ENCODE data around the gene UNC45A. TPM values are rescaled to one million over a fixed set of nuclear protein-coding genes. Genes with fewer than 3 reads are reported as not detected.

The UNC45A gene
- total and polyA plus RNA-seq, 2 of the 8 experiments (the other 6 are each of a cell fraction or from before 2014, with no cell fraction given), result 74.1 to 84.2 TPM

DNA sequence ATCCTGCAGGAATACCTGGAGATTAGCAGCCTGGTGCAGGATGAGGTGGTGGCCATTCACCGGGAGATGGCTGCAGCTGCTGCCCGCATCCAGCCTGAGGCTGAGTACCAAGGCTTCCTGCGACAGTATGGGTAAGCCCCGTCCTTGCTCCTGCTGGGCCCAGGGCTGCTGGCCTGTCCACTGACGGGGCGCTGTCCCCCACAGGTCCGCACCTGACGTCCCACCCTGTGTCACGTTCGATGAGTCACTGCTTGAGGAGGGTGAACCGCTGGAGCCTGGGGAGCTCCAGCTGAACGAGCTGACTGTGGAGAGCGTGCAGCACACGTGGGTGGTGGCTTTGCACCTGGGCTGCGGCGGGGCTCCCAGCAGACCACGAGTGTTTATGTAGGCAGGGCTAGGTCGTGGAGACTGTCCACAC is 45.8 kb upstream of the UNC45A start:
- Histone ChIP-seq H4K91ac (replicated peaks; ENCODE audit: insufficient read length, low read length) (no peak overlapping the region), H2AFZ (ENCODE audit: low read length) (no peak overlapping the region), H3K4me2 (ENCODE audit: insufficient read depth in 1 of 2, low read depth in 2 of 2, low read length in 2 of 2) (no peak overlapping the region), H3K4ac (replicated peaks; ENCODE audit: insufficient read length, low read depth, low read length) (no peak overlapping the region), H2BK20ac (ENCODE audit: low read length) (no peak overlapping the region), H3K18ac (ENCODE audit: extremely low read depth, low read length) (no peak overlapping the region), H2BK5ac (ENCODE audit: low read depth, low read length) (no peak overlapping the region), H2AK5ac (ENCODE audit: low read depth, low read length) (no peak overlapping the region), H3K27ac (ENCODE audit: low read depth, low read length) (no peak overlapping the region), H4K5ac (ENCODE audit: insufficient read length, low read depth, low read length) (no peak overlapping the region), H3K23ac (ENCODE audit: insufficient read length) (no peak overlapping the region), H4K20me1 (replicated peaks in 1 of 2; ENCODE audit: control insufficient read depth in 1 of 2, insufficient read depth in 2 of 2, low read length in 2 of 2) (peaks cover 0 to 3% of the 10 kb centered on the region in 2 experiments), H3K14ac (ENCODE audit: insufficient read length) (no peak overlapping the region), H3K79me2 (ENCODE audit: control insufficient read depth in 1 of 2, insufficient read depth in 2 of 2, low read length in 2 of 2) (no peaks in the 10 kb centered on the region), H3K23me2 (ENCODE audit: low read depth, low read length) (no peaks in the 10 kb centered on the region; the same call in 1 of the 2 replicates), H3K4me3 (ENCODE audit: extremely low read depth in 1 of 4, insufficient read depth in 2 of 4, low read depth in 3 of 4, low read length in 4 of 4) (no peak overlapping the region), H3K79me1 (ENCODE audit: low read depth, low read length) (no peaks in the 10 kb centered on the region; the same call in 1 of the 2 replicates), H3K36me3 (ENCODE audit: control insufficient read depth in 2 of 4, insufficient read depth in 4 of 4, low read length in 3 of 4) (peaks cover 0 to 2% (median 0%) of the 10 kb centered on the region in 4 experiments; a peak in 2 of 8 replicates), H3K27me3 (replicated peaks in 1 of 4; ENCODE audit: control insufficient read depth in 3 of 4, extremely low read depth in 1 of 4, insufficient read depth in 3 of 4, low read length in 3 of 4) (no peaks in the 10 kb centered on the region), H4K8ac (ENCODE audit: extremely low read depth, insufficient read depth, low read length) (peak overlapping the region; percentile 2), H3K56ac (replicated peaks; ENCODE audit: insufficient read length, low read depth, low read length) (no peak overlapping the region), H2BK12ac (ENCODE audit: low read depth, low read length) (no peak overlapping the region), H3K9me3 (ENCODE audit: insufficient read depth in 2 of 2, low read depth in 1 of 2, low read length in 1 of 2) (no peaks in the 10 kb centered on the region), H3K4me1 (replicated peaks in 1 of 4; ENCODE audit: control insufficient read depth in 3 of 4, insufficient read depth in 4 of 4, low read length in 3 of 4) (peaks cover 0 to 12% (median 8%) of the 10 kb centered on the region in 4 experiments; a peak in 5 of 7 replicates), H3K9ac (replicated peaks in 1 of 4; ENCODE audit: extremely low read depth in 1 of 4, low read depth in 3 of 4, low read length in 3 of 4) (no peak overlapping the region), H2BK15ac (ENCODE audit: low read length) (no peak overlapping the region), H2BK120ac (replicated peaks; ENCODE audit: low read depth, low read length) (no peak overlapping the region)
- POLR2A ChIA-PET (ENCODE audit: partially characterized antibody), result interaction anchor here (1.1 to 1.2 kb wide), 2 partner anchors 13 to 224 kb away, joined by 3 read pairs; no protein-coding TSS in a partner anchor
- TF ChIP-seq JUN (IDR thresholded peaks at IDR 0.05; ENCODE audit: low read depth, low read length) (no peak), POU5F1 (IDR thresholded peaks at IDR 0.05; ENCODE audit: low read depth, low read length) (no peak), BRCA1 (IDR thresholded peaks at IDR 0.05; ENCODE audit: low read depth, low read length) (no peak), ZNF274 (IDR thresholded peaks at IDR 0.05; ENCODE audit: borderline replicate concordance, extremely low read depth, low read length) (no peak), POLR2AphosphoS5 (IDR thresholded peaks at IDR 0.05; ENCODE audit: low read depth, low read length) (no peak), EGR1 (IDR thresholded peaks at IDR 0.05; ENCODE audit: borderline replicate concordance, low read depth, low read length) (no peak), CHD1 (IDR thresholded peaks at IDR 0.05; ENCODE audit: low read depth, low read length) (no peak), CBX8 (IDR thresholded peaks at IDR 0.05; ENCODE audit: borderline replicate concordance, low read depth, low read length) (no peak), RNF2 (IDR thresholded peaks at IDR 0.05; ENCODE audit: borderline replicate concordance, low read depth, low read length, missing control alignments, poor library complexity, severe bottlenecking) (no peak), NANOG (IDR thresholded peaks at IDR 0.05; ENCODE audit: insufficient read depth, low read depth, low read length, poor library complexity, severe bottlenecking) (no peak), MAX (IDR thresholded peaks at IDR 0.05) (no peak)
- 93% methylated on average over 18 of the region's 18 CpGs; no CpG with 5 or more reads in 1 of the 2 experiments for whole genome bisulfite sequencing, 2 experiments (ENCODE audit: extremely low coverage in 1 of 2, insufficient coverage in 1 of 2, insufficient read length in 1 of 2, insufficient replicate concordance in 2 of 2, low coverage in 1 of 2, low lambda C conversion rate in 2 of 2, missing lambda C conversion rate in 1 of 2)
- FAIRE-seq (no peak), DNase-seq (ENCODE audit: low read depth in 1 of 2, low spot score in 2 of 2) (no peak)
- CTCF ChIA-PET (ENCODE audit: partially characterized antibody), result interaction anchor here (0.6 to 2.6 kb wide), 9 partner anchors 8 to 606 kb away, joined by 3 to 13 read pairs (median 5); partner anchors contain the start of genes HDDC3 and UNC45A
